NCI-H1417 (cell line): ENCODE results near the gene CDH23.

Experiments used
- DNase-seq, 3 experiments: peaks; one replicate each; lab custom pipeline; 2025; lab: John Stamatoyannopoulos, UW

CDH23 gene

DNA sequence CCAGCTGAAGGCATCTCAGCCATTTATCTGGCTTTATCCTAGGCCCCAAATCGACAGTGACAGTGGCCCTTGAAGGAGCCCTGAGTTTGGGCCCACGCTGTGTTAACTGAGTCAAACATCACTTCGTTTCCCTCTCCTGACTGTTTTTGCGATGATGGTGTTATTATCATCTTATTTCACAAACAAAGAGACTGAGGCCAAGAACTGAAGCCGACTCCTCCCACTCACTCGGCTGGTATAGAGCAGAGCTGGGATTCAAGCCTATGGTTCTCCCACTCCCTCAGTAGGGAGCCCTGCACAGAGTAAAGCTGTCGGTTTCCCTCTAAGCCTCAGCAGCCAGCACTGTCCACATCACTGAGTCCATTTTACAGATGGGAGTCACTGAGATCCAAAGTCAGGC lies 141.0 kb downstream of the CDH23 start:
- no peak for DNase-seq

DNA sequence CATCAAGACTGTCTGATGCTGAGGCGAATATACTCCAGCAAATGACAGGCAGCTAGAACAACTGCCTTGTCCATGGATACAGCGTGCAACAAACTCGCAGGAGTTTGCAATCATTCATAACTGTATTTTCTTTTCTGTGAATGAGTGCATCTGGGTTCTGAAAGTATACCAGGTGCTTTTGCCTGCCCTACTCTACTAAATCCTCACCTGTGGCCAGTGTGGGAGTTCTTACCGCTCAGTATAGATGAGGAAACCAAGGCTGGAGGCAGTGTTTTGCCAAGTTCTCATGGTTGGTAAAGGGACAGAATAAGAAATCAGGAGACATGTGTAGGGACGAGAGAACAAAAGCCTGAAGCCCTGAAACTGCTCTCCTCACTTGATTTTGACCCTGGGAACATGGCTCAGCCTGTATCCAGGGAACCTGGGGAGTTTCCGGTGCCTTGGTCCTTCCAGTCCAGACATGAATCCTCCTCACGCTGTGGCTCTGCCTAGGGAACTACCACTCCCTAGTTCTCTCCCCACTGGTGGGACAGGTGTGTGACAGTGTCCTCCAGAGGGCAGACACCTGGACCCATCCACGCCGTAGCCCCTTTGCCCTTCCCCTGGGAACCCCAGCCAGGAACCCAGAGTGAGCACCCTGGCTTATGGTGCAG lies 142.0 kb downstream of the CDH23 start:
- no peak for DNase-seq

DNA sequence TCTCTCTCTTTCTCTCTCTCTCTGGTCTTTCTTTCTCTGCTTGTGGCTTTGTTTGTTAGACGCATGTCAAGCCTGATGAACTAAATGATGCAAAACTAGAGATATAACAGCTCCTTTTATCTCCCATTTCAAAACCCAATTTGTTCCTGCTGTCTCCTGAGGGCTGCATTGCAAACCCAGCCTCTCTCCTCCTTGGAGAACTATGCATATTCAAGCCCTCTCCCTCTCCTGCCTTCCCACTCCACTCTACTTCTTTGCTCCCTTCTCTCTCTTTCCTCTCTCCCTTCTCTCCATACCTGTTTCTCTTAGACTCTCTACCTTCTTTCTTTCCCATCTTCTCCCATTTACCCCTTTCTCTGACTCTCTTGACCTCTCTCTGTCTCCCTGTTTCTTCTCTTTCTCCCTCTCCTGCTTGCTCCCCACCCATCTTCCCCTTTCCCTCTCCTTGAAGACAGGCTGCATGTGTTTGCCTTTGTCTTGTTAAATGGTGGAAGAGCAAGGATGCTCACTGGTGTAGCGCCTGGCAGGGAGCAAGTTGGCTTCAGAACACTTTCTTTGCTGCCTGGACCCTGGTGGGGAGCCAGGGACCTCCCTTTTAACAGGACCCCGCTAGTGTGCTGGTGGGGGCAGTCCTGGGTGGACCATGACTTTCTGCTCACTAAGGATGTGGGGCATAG lies 142.9 kb downstream of the CDH23 start:
- no peak for DNase-seq

DNA sequence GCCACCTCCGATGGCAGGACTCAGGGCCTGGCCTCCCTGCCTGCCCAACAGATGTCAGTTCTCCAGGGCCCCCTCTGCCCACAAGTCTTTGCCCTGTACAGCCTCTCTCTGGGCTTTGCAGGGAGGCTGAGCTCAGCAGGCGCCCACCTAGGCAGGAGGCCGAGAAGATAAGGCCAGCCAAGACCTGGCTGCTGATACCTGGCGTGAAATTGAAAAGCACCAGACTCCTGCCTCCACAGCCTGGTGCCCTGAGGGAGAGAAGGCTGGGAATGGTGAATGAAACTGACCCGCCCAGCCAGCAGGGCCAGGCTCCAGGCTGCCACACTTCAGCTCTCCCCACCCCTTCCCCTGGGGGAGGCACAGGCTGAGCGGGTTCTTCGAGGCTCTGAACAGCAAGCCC lies 145.8 kb downstream of the CDH23 start:
- DNase-seq: no peak

DNA sequence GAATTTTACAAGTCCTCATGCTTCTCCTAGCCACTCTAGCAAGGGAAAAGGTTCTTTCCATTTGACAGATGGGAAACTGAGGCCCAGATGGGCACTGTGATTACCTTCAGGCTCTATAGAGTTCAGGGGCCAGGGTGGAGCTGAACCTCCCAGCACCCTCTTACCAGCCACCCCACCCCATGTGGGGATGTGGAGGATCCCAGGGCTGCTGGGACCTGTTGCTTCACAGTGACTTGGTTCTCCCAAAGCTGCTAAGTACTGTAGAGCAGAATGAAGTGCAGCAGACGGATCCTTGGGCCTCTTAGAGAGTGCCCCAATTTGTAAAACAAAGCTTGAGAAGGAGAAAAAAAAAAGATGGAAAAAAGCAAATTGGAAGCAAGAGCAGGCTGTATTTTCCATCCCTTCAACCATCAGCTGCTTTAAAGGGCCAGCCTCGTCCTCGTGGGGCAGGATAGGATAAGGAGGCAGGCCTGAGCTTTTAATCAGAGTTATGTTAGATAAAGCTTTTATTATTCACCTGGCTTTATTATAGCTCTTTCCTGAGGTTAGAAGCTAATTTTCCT lies 147.0 kb downstream of the CDH23 start:
- no peak for DNase-seq

DNA sequence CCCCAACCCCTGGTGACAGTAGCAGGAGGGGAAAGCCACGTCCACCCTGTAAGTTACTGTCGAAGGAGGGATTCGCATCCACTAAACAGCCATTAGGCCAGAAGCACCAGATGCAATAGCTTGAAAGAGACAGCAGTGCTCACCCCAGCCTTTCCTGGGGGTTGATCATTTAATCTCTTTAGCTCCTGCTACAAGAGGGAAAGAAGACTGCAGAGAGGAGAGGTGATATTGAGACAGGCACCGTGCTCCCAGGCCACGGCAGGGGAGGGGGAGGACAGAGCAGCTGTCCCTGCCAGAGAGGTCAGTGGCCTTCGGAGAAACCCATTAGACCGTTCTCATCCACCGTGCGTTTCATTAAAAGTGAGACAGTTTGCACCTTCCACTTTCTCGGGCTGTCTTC lies 148.3 kb downstream of the CDH23 start:
- no peak for DNase-seq

DNA sequence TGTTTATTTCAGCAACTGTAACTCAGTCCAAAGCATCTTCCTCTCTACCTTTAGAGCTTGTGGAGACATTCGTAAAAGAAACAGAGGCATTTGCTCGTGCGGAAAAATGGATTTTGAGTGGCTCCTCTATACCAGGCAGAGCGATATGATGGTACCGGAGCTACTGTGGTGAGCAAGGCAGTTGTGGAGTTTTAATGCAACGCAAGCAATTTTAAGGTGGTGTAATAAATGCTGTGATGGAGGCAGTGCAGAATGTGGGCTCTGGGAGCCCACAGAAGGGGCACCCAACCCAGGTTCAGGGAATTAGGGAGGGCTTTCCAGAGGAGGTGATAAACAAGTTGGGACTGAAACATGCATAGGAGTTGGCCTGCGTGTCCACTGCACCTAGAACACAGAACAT lies 149.5 kb downstream of the CDH23 start:
- DNase-seq: no peak

DNA sequence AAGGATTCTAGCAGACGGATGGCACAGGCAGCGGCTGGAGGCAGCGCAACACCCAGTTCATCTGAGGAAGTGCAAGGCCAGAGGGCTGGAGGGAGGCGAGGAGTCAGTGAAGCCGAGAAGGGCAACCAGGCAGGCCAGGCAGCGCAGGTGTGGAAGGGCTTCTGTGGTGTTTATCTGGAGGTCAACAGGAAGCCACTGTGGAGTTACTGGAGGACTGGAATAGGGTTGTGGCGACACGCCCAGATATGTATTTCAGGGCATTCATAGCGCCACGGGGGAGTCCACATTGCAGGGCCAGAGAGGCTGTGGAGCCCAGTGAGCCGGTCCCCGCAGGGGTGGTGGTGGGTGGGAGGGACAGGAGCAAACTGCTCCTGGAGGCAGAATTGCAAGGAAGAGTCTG lies 150.6 kb downstream of the CDH23 start:
- DNase-seq: no peak

DNA sequence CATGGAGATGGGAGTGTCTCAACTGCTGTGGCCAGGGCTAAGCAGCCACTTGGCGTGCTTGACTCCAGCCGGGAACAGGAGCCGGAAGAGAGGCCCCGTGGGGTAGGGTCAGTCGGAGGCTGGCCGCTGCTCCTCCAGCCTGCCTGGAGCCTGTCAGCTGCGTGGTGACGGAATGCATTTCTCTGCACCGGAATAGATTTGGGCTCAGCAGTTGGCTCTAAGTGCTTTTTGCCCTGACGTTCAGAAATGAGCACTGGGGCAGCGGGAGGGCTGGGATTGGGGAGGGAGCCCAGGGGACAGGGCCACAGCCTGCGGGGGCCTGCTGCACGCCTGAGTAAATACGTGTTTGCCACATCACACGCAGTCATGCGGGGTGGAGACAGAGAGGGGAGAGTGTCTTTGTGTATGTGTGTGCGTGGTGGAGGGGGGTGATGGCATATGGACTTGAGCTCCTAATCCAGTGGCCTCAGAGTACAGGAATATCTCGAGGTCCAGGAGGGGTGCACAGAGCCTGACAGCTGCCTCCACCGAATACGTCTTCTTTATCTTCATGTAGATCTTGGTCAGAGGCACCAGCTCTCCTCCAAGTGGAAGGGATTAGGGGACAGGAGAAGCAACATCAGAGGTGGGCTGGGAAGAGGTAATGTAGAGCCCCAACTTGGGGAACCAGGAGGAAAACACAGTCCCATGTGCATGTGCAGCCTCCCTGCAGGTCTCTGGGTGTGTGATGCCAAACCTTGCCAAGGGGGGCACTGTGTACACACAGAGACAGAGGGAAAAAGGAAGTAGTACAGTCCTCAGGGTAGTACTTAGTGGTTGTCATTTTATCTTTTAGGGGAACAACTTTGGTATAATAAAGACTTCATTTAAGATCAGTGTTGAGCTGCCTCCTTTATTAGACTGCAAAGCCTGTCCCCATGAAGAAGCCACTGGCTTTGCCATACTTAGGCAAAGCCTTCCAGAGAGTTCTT lies 151.4 kb downstream of the CDH23 start:
- DNase-seq: no peak

DNA sequence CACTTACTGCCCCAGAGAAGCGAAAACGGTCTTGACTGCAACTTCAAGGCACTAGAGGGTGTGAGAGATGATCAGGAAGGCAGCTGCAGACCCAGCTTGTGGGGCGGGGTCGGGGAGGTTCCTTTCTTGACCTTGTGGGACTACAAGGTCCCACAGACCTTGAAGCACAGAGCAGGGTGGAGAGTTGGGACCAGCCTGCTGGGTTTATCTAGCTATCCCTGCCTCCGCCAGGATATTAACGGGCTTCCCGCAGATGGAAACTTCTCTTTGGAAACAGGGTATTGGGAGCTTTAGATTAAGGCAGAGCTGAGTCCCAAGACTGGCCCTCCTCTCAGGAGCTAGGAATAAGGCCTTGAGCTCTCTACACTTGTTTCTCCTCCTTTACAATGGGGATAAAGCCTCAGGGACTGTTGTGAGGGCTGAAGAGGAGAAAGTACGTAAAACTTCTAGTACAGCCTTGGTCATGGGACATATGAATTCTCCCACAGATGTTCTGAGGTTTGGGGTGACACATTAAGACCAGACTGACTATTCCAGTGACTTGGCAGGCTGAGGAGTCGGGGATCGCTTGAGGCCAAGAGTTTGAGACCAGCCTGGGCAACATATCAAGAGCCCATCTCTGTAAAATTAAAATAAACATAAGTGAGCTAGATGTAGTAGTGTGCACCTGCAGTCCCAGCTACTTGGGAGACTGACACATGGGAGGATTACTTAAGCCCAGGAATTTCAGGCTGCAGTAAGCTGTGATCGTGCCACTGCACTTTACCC lies 153.2 kb downstream of the CDH23 start:
- no peak for DNase-seq

DNA sequence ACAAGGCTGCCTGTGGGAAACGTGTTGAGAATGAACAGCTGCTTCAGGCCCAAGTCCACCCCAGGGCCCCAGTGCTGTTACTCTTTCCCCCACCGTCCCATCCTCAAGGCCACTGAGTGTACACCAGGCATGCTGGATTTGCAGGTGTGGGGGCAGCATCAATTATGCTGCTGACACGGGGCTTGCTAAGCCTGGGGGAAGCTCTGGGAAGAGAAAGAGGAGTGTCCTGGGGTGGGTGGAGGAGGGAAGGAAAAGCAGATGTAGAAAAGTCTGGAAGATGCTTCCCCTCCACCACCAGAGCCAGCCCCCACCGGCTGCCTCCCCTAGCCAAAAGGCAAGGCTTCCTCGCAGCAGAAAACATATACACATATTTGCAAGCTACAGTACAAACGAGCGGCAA lies 153.9 kb downstream of the CDH23 start:
- no peak for DNase-seq

DNA sequence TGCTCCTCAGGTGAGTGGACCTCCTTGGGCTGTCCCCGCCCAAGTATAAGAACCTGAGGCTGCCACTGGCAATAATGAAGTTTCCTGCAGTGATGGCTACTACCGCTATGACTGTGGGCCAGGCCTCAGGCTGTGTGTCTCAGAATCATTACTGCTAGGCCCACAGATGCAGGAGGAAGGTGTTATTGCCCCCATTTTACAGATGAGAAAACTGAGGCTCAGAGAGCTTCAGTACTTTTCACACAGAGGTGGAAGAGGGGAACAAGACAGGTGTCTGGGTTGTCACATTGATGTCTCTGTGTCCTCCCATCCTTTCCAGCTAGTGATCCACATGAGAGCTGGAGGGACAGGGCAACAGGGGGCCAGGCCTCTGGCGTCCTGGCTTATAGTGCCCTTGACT lies 155.2 kb downstream of the CDH23 start:
- DNase-seq: no peak

DNA sequence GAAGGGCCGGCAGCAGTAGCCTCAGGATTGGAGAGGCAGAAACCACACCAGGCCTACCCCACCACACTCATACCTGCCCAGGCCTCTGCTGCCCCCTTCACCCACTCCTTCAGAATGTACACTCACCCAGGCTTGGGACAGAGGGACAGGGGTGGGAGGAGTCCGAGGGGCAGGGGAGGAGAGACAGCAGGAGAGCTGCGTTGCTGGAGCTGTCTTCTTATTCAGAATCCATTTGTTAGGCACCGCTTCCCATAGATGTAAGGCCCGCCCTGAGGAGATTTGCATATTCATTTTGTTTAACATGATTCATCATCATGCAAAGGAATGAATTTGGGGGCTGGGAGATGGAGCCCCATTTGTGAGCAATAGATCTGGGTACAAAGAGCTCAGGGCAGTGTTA lies 156.7 kb downstream of the CDH23 start:
- DNase-seq: no peak

DNA sequence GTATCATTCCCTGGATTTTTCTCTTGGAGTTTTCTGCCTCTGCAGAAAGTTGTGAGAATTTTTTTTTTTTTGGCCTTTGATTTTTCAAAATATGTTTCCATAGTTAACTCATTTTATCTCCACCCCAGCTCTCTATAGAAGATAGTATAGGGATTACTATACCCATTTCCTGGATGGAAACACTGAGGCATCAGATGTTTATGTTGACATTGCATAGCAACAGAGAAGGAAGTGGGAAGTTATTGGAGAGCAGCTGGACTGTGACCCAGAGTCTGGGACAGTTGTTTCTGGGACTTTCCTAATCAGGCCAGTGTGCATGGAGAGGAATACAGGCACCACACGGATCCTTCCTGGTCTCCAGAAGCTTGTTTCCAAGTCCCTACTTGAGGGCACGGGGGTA lies 158.0 kb downstream of the CDH23 start:
- no peak for DNase-seq

DNA sequence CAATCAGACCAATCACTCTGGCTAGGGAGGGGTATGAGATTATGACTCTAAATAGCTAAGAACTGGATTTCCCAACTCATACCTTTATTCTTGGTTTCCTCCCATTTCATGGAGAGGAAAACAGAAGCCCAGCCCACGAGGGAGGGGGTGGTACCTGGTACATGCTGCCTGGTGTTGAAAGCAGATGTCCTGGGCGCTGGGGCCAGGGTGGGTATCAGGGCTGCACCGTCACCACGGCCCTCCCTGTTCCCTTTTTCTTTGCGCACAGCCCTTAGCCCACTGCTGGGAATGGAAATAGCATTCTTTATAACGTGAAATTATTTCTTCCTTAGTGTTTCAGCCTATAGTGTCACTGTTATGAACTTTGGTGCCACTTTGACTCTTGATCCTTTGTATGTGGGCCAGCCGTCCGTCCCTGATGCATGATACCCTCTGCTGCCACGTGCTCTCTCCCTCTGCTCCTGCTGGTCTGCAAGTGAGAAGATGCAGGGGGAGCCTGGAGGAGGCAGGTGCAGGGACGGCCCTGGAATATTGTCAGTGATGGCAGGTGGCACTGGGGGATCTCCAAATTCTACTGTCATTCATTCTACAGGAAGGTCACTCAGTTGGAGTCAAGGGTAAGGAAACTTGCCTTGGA lies 158.5 kb downstream of the CDH23 start:
- DNase-seq: no peak

DNA sequence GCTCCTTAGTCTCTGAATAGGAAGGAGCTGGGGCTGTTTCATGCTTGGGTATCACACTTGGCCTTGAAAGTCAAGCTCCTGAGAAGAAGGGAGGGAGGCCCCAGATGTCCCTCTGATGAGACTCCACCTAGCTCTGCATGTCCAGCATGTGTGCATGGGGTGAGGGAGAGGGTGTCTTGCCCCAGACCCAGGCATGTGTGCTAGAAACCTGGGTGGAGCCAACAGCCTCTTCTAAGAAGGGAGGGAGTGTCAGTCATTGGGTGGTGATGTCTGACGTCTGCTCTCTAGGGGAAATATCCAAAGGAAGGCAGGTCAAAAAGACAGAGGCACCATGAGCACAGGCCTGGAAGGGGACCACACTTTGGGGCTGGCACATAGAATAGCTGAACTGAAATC lies 159.0 kb downstream of the CDH23 start:
- DNase-seq: no peak

DNA sequence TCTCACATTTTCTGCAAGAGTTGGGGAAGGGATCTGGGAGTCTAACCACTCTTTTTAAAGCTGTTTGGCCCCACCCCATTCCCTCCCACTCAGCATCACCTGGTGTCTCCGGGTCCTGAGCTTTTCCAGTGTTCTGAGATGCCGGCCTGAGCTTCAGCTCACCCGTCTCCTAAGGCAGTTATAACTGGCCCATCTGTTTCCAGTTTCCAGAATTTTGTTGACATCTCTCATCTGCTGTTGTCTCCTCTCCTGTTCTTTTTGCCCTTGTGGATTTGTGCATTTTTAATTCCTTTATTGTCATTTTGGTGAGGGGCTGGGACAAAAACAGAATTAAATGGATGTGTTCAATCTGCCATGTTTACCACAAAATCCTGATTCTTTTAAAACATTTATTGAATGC lies 162.3 kb downstream of the CDH23 start:
- no peak for DNase-seq

DNA sequence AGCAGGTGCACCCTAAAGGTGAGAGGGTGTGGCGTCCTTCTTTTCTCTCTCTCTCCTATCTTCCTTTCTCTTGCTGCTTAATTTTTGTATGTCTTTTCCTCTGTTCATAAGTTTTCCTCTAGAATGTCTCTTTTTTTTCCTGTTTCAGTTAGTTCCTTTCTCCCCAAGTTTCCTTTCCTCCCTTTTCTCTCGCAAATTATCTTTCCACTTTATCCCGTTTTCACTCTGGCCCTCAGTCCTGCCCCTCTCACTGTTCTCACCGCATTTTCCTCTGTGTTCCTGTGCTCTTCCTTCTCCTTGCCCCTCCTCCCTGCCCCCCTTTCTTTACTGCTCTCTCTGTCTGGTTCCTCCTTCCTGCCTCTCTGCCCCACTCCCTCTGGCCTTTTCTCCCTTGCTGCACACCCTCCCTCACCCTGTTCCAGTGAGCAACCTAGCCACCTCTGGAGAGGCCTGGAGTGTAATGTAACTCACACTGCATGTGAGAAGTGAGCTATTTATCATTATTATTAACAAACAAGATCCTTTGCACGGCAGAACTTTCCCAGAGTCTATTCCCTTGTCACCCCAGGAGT lies 164.4 kb downstream of the CDH23 start:
- DNase-seq: no peak

DNA sequence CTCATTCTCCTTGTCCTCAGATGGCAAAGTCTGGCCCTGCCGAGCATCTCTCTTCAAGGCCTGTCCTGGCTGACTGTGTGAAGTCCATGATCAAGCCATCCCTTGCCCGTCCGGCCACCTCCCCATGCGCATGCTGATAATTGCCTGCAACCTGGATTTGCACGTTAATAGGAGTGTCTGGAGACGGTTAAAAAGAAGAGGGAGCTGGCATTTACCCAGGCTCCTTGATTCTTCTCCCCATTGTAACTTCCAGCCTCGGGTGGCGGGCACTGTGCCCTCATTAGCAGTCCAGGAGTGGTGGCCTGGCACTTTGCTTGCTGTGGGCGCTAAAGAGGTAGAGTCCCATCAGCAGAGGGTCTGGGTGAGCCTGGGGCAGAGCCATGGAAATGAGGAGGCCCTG lies 165.5 kb downstream of the CDH23 start:
- no peak for DNase-seq

DNA sequence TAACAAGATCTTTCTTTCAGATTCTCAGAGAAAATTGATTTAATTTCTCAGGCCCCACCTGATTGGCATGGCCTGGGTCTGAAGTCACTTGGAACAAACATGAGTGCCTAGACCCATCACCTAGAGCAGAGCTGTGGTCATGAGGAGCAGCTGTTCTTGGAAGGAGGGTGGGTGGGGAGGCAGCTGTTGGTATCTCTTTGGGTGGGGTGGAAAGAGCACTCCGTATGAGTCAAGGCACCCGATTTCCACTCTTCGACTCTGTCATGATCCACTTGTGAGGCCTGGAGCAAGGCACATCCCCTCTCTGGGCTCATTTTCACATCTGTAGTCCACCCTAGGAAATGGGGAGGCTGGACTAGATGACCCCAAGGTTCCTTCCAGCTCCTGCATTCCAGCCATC lies 166.2 kb downstream of the CDH23 start:
- no peak for DNase-seq
